IgD-negative memory B cell (primary cell): ENCODE measurements around the gene BCL2L1. TPM values are rescaled to one million over a fixed set of nuclear protein-coding genes. Genes with fewer than 3 reads are reported as not detected.

ENCODE experiments used
- H3K27ac Mint-ChIP-seq, 3 donors: one replicate each; pipeline ENCODE4 v1.8.0; 2020 to 2022; ENCODE audit warnings: mild to moderate bottlenecking in 3 of 3, mixed read lengths in 3 of 3, moderate library complexity in 1 of 3
- H3K27me3 Mint-ChIP-seq: one replicate; pipeline ENCODE4 v1.8.0; 2021; ENCODE audit warnings: mixed read lengths
- H3K36me3 Mint-ChIP-seq: one replicate; pipeline ENCODE4 v1.8.0; 2020; ENCODE audit warnings: mild to moderate bottlenecking, mixed read lengths
- H3K4me1 Mint-ChIP-seq, 3 donors: one replicate each; pipeline ENCODE4 v1.8.0; 2020 to 2022; ENCODE audit warnings: mixed read lengths in 3 of 3, mild to moderate bottlenecking in 1 of 3
- H3K4me3 Mint-ChIP-seq, 4 donors: one replicate each; pipeline ENCODE4 v1.8.0; 2020 to 2022; ENCODE audit warnings: mild to moderate bottlenecking in 4 of 4, mixed read lengths in 4 of 4, moderate library complexity in 3 of 4
- H3K9me3 Mint-ChIP-seq, 3 donors: one replicate each; pipeline ENCODE4 v1.8.0; 2020 to 2021; ENCODE audit warnings: mixed read lengths in 3 of 3, mild to moderate bottlenecking in 1 of 3
- polyA plus RNA-seq: library from polyadenylated mRNA; unstranded; fragments of 300-500 nt; fragmentation: Illumina TruSeq; gene quantifications from one replicate; pipeline ENCODE4 v1.2.3, GENCODE V29; 2021

The BCL2L1 gene
- polyA plus RNA-seq, 1 donor from 2014 or later: 9.8 TPM

DNA sequence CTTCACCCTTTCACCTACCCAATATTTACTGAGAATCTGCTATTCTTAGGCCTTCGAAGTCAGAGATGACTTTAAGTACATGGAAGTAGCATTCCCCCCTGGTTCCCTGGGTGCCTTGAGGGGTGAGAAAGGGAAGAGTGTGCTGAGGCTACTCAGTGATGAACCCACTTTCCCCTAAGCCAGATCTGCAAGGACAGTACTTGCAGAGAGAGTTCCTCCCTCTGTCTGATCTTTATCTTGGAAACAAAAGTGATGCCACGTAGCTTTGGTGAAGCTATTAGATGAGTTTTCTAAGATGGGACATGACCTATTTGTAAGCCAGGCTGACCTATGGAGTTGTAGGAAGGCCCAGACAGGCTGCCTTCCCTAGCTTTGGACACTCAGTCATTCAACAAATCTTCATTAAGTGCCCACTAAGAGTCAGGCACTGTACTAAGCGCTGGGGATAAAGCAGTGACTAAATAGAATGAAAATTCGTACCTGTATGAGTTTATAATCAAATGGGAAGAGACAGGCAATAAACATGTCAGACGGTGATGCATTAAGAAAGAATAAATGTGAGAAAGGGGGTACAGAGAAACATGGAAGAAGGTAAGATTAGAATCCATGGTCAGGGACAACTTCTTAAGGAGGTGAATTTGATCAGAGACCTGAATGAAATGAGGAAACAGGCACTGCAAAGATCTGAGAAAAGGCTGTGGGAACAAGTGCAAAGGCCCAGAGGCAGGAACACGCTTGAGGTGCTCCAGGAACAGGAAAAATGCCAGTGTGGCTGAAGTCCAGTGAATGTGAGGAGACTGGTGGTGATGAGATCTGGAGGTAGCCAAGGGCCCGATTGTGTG is 42.2 kb downstream of the BCL2L1 start:
- H3K4me3 Mint-ChIP-seq: peak overlapping the region in 1 of 4 donors; percentile 6
- no peaks in the 10 kb centered on the region for H3K9me3 Mint-ChIP-seq
- H3K36me3 Mint-ChIP-seq: peaks cover 2% of the 10 kb centered on the region
- peaks cover 33 to 58% (median 40%) of the 10 kb centered on the region in 3 donors for H3K4me1 Mint-ChIP-seq
- peak overlapping the region in 1 of 3 donors; percentile 66 for H3K27ac Mint-ChIP-seq
- no peaks in the 10 kb centered on the region for H3K27me3 Mint-ChIP-seq

DNA sequence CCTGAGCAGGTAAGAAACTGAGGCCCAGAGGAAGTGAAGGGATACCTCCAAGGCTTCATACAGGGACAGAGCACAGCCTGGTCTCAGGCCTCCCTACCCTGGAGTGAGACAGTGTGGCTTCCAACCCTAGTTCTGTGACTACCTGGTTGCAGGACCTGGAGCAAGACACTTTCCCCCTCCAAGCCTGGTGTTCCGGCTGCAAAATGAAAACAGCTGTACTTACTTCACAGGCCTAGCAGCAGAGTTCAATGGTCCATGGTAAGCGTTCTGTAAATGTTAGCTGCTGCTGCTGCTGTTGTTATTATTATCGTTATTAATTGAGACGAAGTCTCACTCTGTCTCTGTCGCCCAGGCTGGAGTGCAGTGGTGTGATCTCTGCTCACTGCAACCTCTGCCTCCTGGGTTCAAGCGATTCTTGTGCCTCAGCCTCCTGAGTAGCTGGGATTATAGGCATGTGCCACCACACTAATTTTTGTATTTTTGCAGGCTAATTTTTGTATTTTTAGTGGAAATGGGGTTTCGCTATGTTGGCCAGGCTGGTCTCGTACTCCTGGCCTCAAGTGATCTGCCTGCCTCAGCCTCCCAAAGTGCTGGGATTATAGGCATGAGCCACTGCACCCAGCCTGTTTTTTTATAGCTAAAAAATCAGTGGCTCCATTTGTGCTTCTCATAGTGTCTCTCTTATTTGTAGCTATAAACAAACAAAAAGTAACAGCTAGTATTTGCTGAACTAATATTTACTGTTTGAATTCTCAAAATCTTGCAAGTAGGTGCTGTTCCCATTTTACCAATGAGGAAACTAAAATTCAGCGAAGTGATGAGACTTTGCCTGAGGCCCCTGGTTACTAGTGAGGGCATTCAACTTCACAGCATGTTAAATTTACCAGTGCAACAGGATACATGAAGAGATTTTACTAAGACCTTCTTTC is 43.0 kb downstream of the BCL2L1 start:
- Mint-ChIP-seq H3K27ac (no peak overlapping the region), H3K4me1 (peaks cover 33 to 57% (median 42%) of the 10 kb centered on the region in 3 donors), H3K4me3 (peak overlapping the region in 1 of 4 donors; percentile 6), H3K9me3 (no peaks in the 10 kb centered on the region), H3K27me3 (no peaks in the 10 kb centered on the region), H3K36me3 (peaks cover 2% of the 10 kb centered on the region)

DNA sequence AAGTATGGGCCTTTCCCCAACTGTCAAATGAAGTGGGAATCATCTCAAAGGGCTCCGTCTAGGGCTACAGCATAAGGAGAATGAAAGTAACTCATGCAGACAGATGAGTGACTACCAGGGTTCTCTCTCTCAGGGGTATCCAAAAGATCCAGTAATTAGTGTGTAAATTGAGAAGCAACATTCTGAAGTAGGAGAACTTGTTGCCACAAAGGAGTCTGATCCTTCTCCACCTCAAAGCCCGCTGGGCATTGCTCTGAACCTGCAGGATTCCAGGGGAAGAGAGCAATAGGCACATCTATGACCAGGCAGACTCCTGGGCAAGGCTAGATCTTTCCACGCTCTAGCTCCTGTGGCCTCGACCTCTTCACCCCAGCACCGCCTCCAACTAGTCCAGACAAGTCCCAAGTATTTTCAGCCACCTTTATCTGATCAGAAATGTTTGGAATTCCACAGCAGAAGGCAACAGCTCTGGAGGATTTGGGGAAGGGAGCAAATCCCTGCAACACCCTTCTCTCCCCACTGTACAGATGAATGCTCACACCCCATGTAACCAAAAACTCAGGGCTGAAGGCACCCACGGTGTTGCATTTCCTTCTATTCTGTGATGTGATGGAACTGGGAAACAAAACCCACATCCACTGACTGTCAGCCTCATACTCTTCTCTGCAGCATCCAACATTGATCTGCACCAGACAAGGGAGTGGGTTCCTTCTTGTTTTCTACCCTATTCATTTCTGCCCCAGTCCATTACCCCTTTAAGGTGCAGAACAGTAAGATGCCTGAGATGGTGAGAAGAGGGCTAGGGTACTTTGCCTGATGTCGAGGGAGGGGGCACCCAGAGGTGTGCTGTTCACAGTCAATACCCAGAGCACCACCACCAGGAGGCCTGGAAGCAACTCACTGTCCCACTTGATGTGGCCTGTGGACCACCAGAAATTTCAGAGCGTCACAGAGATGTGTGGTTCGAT is 44.0 kb downstream of the BCL2L1 start:
- peak overlapping the region in 1 of 4 donors; percentile 69 for H3K4me3 Mint-ChIP-seq
- H3K36me3 Mint-ChIP-seq: peaks cover 2% of the 10 kb centered on the region
- peaks cover 28 to 48% (median 39%) of the 10 kb centered on the region in 3 donors for H3K4me1 Mint-ChIP-seq
- no peaks in the 10 kb centered on the region for H3K9me3 Mint-ChIP-seq
- no peaks in the 10 kb centered on the region for H3K27me3 Mint-ChIP-seq
- peak overlapping the region in 1 of 3 donors; percentile 12 for H3K27ac Mint-ChIP-seq

GRCh38 chr20:31677553-31678260 is 45.0 kb downstream of the BCL2L1 start:
- no peak overlapping the region for H3K27ac Mint-ChIP-seq
- H3K4me3 Mint-ChIP-seq: peak overlapping the region in 1 of 4 donors; percentile 98
- no peaks in the 10 kb centered on the region for H3K9me3 Mint-ChIP-seq
- H3K4me1 Mint-ChIP-seq: peaks cover 28 to 42% (median 39%) of the 10 kb centered on the region in 3 donors
- H3K36me3 Mint-ChIP-seq: peaks cover 2% of the 10 kb centered on the region
- H3K27me3 Mint-ChIP-seq: no peaks in the 10 kb centered on the region

DNA sequence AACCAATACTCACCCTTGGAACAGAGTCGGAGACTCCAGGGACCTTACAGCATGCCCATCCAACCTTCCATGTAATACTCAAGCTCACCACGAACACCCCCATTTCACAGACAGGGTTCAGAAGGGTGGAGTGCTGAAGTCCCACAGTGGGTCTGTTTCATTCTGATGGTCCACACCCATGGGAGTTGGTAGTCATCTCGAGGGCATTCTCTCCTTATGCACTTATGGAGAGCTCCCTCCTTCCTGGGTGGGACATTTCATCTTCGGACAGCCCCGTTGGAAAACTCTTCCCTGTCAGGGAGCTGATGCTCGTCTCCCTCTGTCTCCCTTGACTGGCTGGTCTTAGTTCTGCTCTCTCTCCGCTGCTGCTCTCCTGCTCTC is 46.1 kb downstream of the BCL2L1 start:
- H3K36me3 Mint-ChIP-seq: peaks cover 2% of the 10 kb centered on the region
- peak overlapping the region in 3 of 4 donors; percentile 95 to 98 (median 97) for H3K4me3 Mint-ChIP-seq
- H3K9me3 Mint-ChIP-seq: no peaks in the 10 kb centered on the region

GRCh38 chr20:31675828-31676608 is 46.6 kb downstream of the BCL2L1 start:
- Mint-ChIP-seq H3K9me3 (no peaks in the 10 kb centered on the region), H3K4me3 (peak overlapping the region; percentile 93 to 98 (median 96)), H3K36me3 (peaks cover 2% of the 10 kb centered on the region), H3K27ac (peak overlapping the region; percentile 90 to 96 (median 95)), H3K27me3 (no peaks in the 10 kb centered on the region), H3K4me1 (peaks cover 30 to 37% (median 35%) of the 10 kb centered on the region in 3 donors)

More for the DNA sequence above, 46.1 kb downstream of the BCL2L1 start:
- no peaks in the 10 kb centered on the region for H3K27me3 Mint-ChIP-seq
- peak overlapping the region; percentile 20 to 95 (median 90) for H3K27ac Mint-ChIP-seq
- peaks cover 28 to 41% (median 39%) of the 10 kb centered on the region in 3 donors for H3K4me1 Mint-ChIP-seq

GRCh38 chr20:31674895-31675827 is 47.5 kb downstream of the BCL2L1 start:
- no peaks in the 10 kb centered on the region for H3K9me3 Mint-ChIP-seq
- peak overlapping the region; percentile 95 to 98 (median 96) for H3K27ac Mint-ChIP-seq
- no peaks in the 10 kb centered on the region for H3K36me3 Mint-ChIP-seq
- peaks cover 23 to 31% (median 27%) of the 10 kb centered on the region in 3 donors for H3K4me1 Mint-ChIP-seq
- no peaks in the 10 kb centered on the region for H3K27me3 Mint-ChIP-seq
- peak overlapping the region; percentile 93 to 98 (median 96) for H3K4me3 Mint-ChIP-seq

DNA sequence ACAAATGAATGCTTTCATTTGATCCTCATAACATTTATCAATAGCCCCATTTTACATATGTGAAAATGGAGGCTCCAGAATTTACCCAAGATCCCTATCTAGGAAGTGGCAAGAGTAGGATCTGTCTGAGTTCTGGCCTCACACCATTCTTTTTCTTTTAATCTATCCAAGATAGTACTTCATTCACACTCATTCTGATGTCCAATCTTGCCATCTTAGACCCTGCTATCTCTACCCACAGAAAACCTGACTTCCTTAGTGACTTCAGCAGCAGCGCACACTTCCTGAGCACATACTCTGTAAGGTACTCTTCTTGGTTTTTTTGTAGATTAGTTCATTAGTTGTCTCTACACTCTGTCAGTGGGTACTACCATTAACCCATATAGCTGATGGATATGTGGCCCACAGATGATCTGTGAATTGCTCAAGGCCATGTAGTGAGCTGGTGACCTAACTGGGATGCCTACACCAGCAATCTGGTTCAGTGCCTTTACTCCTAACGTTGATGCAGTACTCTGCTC is 48.7 kb downstream of the BCL2L1 start:
- peak overlapping the region in 2 of 4 donors; percentile 93 to 98 for H3K4me3 Mint-ChIP-seq
- peak overlapping the region; percentile 73 to 98 (median 95) for H3K27ac Mint-ChIP-seq
- no peaks in the 10 kb centered on the region for H3K27me3 Mint-ChIP-seq
- H3K9me3 Mint-ChIP-seq: no peaks in the 10 kb centered on the region
- peaks cover 23 to 30% (median 26%) of the 10 kb centered on the region in 3 donors for H3K4me1 Mint-ChIP-seq
- no peaks in the 10 kb centered on the region for H3K36me3 Mint-ChIP-seq

DNA sequence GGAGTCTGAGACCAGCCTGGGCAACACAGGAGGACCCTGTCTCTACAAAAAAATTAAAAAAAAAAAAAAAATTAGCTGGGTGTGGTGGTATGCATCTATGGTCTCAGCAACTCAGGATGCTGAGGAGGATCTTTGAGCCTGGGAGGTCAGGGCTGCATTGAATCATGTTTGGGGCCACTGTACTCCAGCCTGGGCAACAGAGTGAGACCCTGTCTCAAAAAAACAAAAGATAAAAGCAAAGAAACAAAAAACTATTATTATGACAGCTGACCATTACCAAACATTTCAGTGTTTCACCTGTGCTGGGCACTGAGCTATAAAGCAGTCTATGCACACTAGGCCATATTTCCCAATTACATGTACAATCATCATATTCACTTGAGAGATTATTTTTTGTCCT is 49.2 kb downstream of the BCL2L1 start:
- Mint-ChIP-seq H3K36me3 (no peaks in the 10 kb centered on the region), H3K4me1 (peaks cover 23 to 30% (median 25%) of the 10 kb centered on the region in 3 donors), H3K27me3 (no peaks in the 10 kb centered on the region), H3K4me3 (no peak overlapping the region), H3K27ac (peak overlapping the region in 2 of 3 donors; percentile 73 to 95), H3K9me3 (no peaks in the 10 kb centered on the region)

- H3K27ac Mint-ChIP-seq: no peak overlapping the region
- H3K9me3 Mint-ChIP-seq: no peaks in the 10 kb centered on the region
- H3K4me1 Mint-ChIP-seq: peaks cover 20 to 32% (median 31%) of the 10 kb centered on the region in 3 donors
- no peaks in the 10 kb centered on the region for H3K36me3 Mint-ChIP-seq
- no peaks in the 10 kb centered on the region for H3K27me3 Mint-ChIP-seq
- peak overlapping the region in 1 of 4 donors; percentile 18 for H3K4me3 Mint-ChIP-seq
Observed at GRCh38 chr20:31671324-31671723, 51.3 kb downstream of the BCL2L1 start.

DNA sequence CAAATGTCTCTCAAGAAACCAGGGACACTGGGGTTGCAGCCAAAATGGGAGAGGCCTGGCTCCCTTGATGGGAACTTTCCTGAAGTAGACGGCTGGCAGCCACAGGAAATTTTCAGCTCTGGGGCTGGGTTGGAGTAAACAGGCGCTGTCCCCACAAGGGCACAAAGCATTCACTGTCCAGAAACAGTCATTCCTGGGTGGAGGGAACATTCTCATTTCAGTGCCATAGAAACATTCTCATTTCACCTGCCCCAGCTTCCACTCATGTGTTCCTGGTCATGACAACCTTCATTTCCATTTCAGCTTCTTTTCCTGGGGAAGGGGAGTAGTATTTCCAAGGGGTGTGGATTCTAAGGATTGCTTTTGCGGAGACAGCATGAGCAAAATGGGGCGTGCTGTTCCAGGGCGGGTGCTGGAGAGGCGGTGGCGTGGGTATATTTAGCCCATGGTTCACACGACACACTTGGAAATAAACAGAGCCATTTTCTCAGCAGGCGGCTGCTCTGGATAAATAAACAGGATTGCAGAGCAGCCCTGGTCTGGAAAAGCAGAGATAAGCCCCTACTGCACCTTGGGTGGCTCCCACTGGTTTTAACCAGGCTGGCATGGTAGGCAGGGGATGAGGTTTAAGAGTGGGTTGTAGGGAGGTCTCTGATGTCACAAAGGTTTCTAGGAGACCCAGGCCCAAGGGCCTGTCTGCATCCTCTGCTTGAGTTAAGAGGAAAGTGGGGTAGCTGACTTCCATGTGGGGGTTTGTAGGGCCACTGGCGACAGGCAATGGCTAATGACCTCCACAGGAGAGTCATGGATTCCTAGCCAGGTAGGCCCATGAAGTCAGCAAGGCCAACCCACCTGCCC is 52.1 kb downstream of the BCL2L1 start:
- H3K27me3 Mint-ChIP-seq: no peaks in the 10 kb centered on the region
- H3K36me3 Mint-ChIP-seq: no peaks in the 10 kb centered on the region
- H3K4me3 Mint-ChIP-seq: no peak overlapping the region
- H3K27ac Mint-ChIP-seq: no peak overlapping the region
- H3K9me3 Mint-ChIP-seq: no peaks in the 10 kb centered on the region
- peaks cover 13 to 25% (median 24%) of the 10 kb centered on the region in 3 donors for H3K4me1 Mint-ChIP-seq
